HG02759 (cell line): Measurements from ENCODE around the gene BACH2.
A peak's percentile ranks its signal among the peaks of the same experiment; 100 is the strongest.

Source experiments
- ATAC-seq: cut with Tn5 transposase; IDR thresholded peaks from one replicate; pipeline ENCODE4 v1.9.1; 2021; ENCODE audit warnings: mild to moderate bottlenecking, moderate library complexity; ENCODE audit not compliant: unreplicated experiment

The BACH2 gene

GRCh38 chr6:89951574-89952104 is 345.0 kb downstream of the BACH2 start:
- no peak for ATAC-seq

- no peak for ATAC-seq
These were observed 345.7 kb downstream of the BACH2 start for GRCh38 chr6:89950879-89951391.

GRCh38 chr6:89950446-89950845 is 346.2 kb downstream of the BACH2 start:
- no peak for ATAC-seq

GRCh38 chr6:89948876-89949275 is 347.8 kb downstream of the BACH2 start:
- no peak for ATAC-seq

GRCh38 chr6:89944826-89945407 is 351.7 kb downstream of the BACH2 start:
- ATAC-seq = no peak

- no peak for ATAC-seq
These were observed 352.4 kb downstream of the BACH2 start for GRCh38 chr6:89944181-89944755.

GRCh38 chr6:89942601-89943000 is 354.0 kb downstream of the BACH2 start:
- ATAC-seq = no peak

GRCh38 chr6:89941763-89942497 is 354.7 kb downstream of the BACH2 start:
- ATAC-seq = no peak

- no peak for ATAC-seq
These were observed 355.4 kb downstream of the BACH2 start for GRCh38 chr6:89941031-89941762.

GRCh38 chr6:89940225-89941027 is 356.2 kb downstream of the BACH2 start:
- ATAC-seq = peak; percentile 88

- no peak for ATAC-seq
These were observed 357.5 kb downstream of the BACH2 start for GRCh38 chr6:89939144-89939543.

- ATAC-seq = no peak
These were observed 358.6 kb downstream of the BACH2 start for GRCh38 chr6:89938014-89938413.

- no peak for ATAC-seq
These were observed 360.5 kb downstream of the BACH2 start for GRCh38 chr6:89936177-89936576.

- no peak for ATAC-seq
These were observed 361.8 kb downstream of the BACH2 start for GRCh38 chr6:89934685-89935366.

- ATAC-seq = no peak
These were observed 364.3 kb downstream of the BACH2 start for GRCh38 chr6:89932245-89932802.

GRCh38 chr6:89930789-89931188 is 365.9 kb downstream of the BACH2 start:
- ATAC-seq = no peak

GRCh38 chr6:89928604-89929003 is 368.0 kb downstream of the BACH2 start:
- no peak for ATAC-seq

- no peak for ATAC-seq
These were observed 368.7 kb downstream of the BACH2 start for GRCh38 chr6:89927791-89928550.

- no peak for ATAC-seq
These were observed 369.4 kb downstream of the BACH2 start for GRCh38 chr6:89927264-89927663.
